HepG2 (cell line): ENCODE results near the gene FIBCD1.

Source experiments
- CEBPB ChIP-seq: IDR thresholded peaks from 2 replicates; pipeline ENCODE4 v1.6.1; 2011; ENCODE audit warnings: low read depth, low read length, improper control_type of control experiment, borderline replicate concordance
- MYNN ChIP-seq: sonication (generic); formaldehyde crosslinking; IDR thresholded peaks from 2 replicates; pipeline ENCODE4 v1.4.0; 2020; ENCODE audit warnings: mild to moderate bottlenecking, low read depth, missing genetic modification reagents
- ZNF563 ChIP-seq: sonication (generic); formaldehyde crosslinking; IDR thresholded peaks from 2 replicates; pipeline ENCODE4 v1.8.0; 2022; ENCODE audit warnings: mild to moderate bottlenecking, moderate library complexity, missing genetic modification reagents

DNA sequence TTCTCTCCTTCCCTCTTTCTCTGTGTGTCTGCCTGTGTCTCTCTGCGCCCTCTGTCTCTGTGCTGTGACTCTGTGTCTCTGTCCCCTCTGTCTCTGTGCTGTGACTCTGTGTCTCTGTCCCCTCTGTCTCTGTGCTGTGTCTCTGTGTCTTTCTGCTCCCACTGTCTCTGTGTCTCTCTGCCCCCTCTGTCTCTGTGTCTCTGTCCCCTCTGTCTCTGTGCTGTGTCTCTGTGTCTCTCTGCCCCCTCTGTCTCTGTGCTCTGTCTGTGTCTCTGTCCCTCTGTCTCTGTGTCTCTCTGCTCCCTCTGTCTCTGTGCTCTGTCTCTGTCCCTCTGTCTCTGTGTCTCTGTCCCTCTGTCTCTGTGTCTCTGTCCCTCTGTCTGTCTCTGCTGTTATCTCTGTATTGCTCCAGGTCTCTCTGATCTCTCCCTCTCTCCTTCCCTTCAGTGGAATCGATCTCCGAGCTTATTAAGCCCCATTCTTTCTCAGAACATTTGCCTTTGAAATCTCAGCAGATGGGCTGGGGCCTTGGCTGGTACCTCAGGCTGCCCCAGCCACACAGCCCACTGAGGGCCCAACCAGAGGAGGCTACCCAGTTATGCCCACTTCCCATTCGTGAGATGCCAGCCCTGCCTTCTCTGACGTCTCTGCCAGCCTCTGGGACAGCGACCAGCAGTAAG, 33.4 kb upstream of the FIBCD1 start:
- TF ChIP-seq ZNF563 (CRISPR knock-in tag) (no peak), MYNN (CRISPR knock-in tag) (no peak), CEBPB (no peak)
